ENCODE results near the gene PLCE1.
A peak's percentile ranks its signal among the peaks of the same experiment; 100 is the strongest.

Gene PLCE1

GRCh38 chr10:93995598-93996271 lies 2.0 kb downstream of the PLCE1 start:
- no peak for TF ChIP-seq CTCF (IDR thresholded peaks at IDR 0.05; ENCODE audit: low read depth, low read length, missing control alignments)
- in situ Hi-C loops (cut with HindIII; ENCODE audit: low pct_ligation_motif_present, low sequenced_read_pairs), result no loop called here
- Histone ChIP-seq H3K27me3 (replicated peaks) (no peaks in the 10 kb centered on the region), H3K4me3 (ENCODE audit: low read depth, low read length) (no peak overlapping the region), H3K27ac (no peak overlapping the region), H3K36me3 (replicated peaks) (no peaks in the 10 kb centered on the region)
- DNase-seq, result peak; percentile 25

- H3K27me3 ChIP-seq (replicated peaks), result no peaks in the 10 kb centered on the region
Measured at GRCh38 chr10:93996551-93996950, 2.8 kb downstream of the PLCE1 start.

GRCh38 chr10:93997546-93997945 lies 3.8 kb downstream of the PLCE1 start:
- in situ Hi-C loops (cut with HindIII; ENCODE audit: low pct_ligation_motif_present, low sequenced_read_pairs), result no loop called here
- no peaks in the 10 kb centered on the region for H3K36me3 ChIP-seq (replicated peaks)
- no peak overlapping the region for H3K4me3 ChIP-seq (ENCODE audit: low read depth, low read length)
- TF ChIP-seq CTCF (IDR thresholded peaks at IDR 0.05; ENCODE audit: low read depth, low read length, missing control alignments), result no peak
- H3K27me3 ChIP-seq (replicated peaks), result no peaks in the 10 kb centered on the region
- DNase-seq, result no peak
- H3K27ac ChIP-seq, result no peak overlapping the region

More at GRCh38 chr10:93996551-93996950, 2.8 kb downstream of the PLCE1 start:
- no peak for TF ChIP-seq CTCF (IDR thresholded peaks at IDR 0.05; ENCODE audit: low read depth, low read length, missing control alignments)
- H3K27ac ChIP-seq, result no peak overlapping the region
- H3K36me3 ChIP-seq (replicated peaks), result no peaks in the 10 kb centered on the region
- no peak for DNase-seq
- in situ Hi-C loops (cut with HindIII; ENCODE audit: low pct_ligation_motif_present, low sequenced_read_pairs), result no loop called here
- H3K4me3 ChIP-seq (ENCODE audit: low read depth, low read length), result no peak overlapping the region

GRCh38 chr10:93999401-93999851 lies 5.7 kb downstream of the PLCE1 start:
- DNase-seq, result peak; percentile 47
- Histone ChIP-seq H3K36me3 (replicated peaks) (no peaks in the 10 kb centered on the region), H3K4me3 (ENCODE audit: low read depth, low read length) (no peak overlapping the region), H3K27me3 (replicated peaks) (no peaks in the 10 kb centered on the region), H3K27ac (no peak overlapping the region)
- no peak for TF ChIP-seq CTCF (IDR thresholded peaks at IDR 0.05; ENCODE audit: low read depth, low read length, missing control alignments)
- in situ Hi-C loops (cut with HindIII; ENCODE audit: low pct_ligation_motif_present, low sequenced_read_pairs), result no loop called here

- in situ Hi-C loops (cut with HindIII; ENCODE audit: low pct_ligation_motif_present, low sequenced_read_pairs), result no loop called here
- no peak for DNase-seq
- TF ChIP-seq CTCF (IDR thresholded peaks at IDR 0.05; ENCODE audit: low read depth, low read length, missing control alignments), result no peak
- Histone ChIP-seq H3K27me3 (replicated peaks) (no peaks in the 10 kb centered on the region), H3K27ac (no peak overlapping the region), H3K36me3 (replicated peaks) (no peaks in the 10 kb centered on the region), H3K4me3 (ENCODE audit: low read depth, low read length) (no peak overlapping the region)
Measured at GRCh38 chr10:94000638-94001415, 7.1 kb downstream of the PLCE1 start.

Measured in brain microvascular endothelial cell (primary cell).